ENCODE data around the gene MOK. TPM values are rescaled to one million over a fixed set of nuclear protein-coding genes. Genes with fewer than 3 reads are reported as not detected.
"Not testable (repeated sequence)": the region's sequence is repeated elsewhere in the genome, so short reads cannot be mapped to it uniquely, and the experiment has no call there.

MOK gene
- total RNA-seq, 1 donor from 2014 or later = 24.5 TPM

DNA sequence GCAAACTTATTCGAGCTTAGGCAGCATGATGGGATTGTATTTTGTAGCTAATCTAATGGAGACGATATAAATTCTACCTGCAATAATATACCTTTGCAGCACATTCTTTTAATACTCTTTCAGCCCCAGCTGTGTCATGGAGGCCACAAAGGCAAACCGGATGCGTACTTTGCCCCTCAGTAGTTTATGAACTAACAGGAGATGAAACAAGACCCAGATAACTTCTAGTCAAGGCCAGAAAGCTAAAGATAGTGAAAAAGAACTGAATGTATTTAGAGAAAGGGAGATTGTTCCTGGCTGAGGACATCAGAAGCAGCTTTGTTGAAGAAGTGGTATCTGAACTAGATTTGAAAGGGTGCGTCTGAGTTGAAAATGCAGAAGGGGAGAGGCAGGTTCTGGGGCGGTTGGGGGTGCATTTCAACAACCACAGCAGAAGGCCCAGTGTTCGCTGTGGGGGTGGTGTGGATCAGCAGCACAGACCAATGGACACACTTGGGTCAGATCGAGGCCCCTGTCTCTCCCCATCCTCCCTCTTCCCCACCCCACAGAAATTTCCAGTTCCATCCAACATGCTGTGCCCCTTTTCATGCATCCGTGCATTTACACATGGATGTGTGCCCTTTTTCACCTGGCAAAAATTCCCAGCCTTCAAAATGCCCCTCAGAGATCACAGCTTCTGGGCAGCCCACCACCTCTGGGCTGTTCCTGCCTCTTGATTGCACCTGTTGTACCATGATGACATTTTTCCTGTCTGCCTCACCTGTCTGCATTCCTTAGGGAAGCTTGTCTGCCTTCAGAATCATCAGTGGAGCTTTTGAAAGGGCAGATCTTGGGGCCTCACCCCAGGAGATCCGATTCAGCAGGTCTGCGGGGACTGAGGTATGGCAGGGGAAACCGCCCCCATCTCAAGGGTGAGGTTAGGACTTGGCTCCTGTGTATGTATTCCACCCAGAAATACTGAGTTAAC, 16.8 kb upstream of the MOK start:
- no peak for DNase-seq (ENCODE audit: low read depth)

DNA sequence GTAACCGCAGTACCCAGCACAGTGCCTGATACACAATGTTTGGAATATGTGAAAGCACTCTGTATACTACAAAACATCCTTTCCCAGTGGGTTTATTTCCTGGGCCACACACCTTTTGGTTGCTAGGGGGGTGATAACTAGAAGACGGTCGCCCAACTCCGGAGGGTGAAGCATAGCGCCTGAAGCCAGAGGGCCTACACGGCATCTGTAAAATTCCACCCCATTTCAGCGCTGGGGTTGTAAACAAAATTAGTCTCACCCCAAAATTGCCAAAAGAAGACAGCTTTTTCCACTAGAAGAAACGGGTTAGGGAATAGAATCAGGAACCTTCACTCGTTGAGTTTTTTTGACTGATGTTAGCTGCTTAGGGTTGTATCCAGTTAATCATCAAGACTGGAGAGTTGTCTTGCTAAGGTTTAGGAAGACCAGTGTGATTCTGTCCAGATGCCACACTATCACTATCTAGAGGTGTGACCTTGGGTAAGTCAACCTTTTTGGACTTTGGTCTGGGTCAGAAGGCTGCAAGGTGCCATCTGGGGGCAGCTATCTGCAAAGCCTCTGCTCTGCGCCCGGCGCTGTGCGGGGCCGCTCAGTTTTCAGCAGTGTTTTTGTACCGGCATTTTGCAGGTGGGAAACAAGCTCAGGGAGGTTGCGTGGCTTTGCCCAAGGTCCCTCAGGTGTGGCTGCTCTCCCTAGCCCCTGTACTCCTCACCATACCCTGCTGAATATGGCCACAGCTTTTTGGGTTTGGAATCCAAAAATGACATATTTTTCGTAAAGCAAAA, 15.9 kb upstream of the MOK start:
- DNase-seq (ENCODE audit: low read depth) = no peak

DNA sequence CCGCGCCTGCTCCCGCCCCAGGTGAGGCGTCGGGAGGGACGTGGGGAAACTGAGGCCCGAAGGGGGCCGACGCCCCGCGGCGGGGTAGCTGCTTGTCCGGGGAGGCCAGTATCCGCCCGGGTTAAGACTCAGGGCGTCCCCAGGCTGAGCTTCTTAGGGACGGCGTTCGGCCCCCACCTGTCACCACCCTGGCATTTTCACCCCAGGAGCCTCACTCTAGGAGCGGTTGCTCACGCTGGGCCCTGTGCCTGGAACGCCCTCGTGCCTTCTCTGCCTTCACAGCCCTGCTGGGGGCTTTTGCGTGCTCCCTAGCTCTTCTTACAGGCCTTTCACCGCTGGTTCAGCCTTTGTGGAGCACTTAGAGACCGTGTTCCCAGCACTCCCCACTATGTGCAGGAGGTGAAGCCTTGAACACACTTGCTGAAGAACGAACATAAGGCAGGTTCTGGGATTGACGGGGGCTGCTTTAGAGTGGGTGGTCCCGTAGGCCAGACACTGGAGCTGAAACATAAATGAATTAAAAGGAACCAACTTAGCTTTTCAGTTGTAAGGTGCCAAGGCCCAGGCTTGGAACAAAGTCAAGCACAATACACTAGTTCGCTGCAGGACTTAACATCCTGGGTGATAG, 15.2 kb upstream of the MOK start:
- DNase-seq (ENCODE audit: low read depth) = peak; percentile 59

DNA sequence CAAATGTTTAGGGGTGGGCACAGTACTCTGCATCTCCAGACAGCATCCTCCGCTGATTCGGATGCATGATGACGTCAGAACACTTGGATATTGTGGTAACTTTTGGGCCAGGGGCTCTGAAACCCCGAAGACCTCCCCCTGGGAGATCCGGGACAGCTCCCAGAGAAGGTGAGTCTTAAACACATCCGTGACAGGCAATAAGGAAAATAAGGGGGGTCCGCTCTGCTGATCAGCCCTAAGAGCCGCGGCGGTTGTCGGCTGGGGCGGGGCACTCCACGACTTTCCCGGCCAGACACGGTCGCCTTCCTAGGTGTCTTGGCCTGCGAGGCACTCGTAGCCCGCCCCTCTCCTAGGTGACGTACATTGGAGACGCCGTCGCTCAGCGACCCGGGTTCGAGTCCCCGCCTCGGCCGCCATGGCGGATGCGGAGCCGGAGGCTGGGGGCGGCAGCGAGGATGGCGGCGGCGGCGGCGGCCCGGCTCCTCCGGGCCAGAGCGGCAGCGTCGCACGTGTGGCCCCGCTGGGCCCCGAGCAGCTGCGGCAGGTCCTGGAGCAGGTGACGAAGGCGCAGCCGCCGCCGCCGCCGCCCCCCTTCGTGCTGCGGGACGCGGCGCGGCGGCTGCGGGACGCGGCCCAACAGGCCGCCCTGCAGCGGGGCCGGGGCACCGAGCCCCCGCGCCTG, 14.5 kb upstream of the MOK start, which contains the start of gene ZNF839:
Gene ZNF839, plus strand, starts transcription at position 396 of the 682 bp plus-strand sequence. Its CDS starts 20 bp downstream, at position 416.
- DNase-seq (ENCODE audit: low read depth) = peak; percentile 92

DNA sequence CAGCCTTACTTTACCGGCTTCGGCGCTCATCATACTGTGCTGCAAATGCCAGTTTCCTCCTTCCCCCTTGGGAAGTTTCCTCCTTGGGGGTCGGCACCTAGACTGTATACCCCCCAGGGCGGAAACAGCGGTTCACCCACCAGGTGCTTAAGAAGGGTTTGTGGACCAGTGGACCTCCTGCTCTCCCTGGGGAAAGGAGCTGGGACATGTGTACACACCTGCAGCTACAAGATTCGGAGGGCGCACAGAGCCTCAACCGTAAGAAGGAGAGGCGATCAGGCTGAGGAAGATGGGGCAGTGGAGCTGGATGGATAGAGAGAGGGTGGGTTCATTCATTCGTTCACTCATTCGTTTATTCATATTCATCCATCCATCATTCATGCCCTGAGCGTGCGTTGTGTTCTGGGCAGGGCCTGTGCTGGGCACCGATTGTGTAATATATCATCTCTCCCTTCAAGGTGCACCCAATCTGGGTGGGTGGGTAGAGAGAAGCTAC, 13.9 kb upstream of the MOK start:
- no peak for DNase-seq (ENCODE audit: low read depth)

DNA sequence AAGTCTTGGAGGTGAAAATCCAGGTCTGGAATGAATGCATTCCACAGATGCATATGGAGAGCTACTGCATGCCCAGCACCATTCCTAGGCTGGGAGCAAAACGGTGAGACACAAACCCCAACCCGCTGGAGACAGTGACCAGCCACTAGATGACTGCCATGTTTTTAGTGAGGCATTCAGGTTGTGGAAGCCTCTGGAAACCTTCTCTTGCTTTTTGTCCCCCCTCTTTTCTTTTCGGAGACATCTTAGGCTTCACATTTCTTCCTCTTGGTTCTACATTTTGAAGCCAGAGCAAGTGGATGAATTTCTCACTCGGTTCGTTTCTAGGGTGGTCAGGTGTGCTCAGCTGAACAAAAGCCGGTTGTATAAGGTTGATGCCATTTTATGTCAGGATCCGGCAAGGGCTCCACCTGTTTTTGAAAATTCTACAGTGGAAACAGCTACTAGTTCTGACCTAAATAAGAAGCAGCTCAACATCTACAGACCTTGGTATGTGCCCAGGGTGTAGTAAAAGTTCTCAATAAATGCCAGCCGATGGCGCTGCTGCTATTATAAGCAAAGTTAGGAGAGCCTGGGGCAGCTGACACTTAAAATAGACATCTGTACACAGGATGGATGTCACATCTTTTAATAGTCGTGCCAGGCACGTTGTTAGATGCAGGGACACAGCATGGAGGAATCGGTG, 12.7 kb upstream of the MOK start:
- DNase-seq (ENCODE audit: low read depth) = peak; percentile 90

DNA sequence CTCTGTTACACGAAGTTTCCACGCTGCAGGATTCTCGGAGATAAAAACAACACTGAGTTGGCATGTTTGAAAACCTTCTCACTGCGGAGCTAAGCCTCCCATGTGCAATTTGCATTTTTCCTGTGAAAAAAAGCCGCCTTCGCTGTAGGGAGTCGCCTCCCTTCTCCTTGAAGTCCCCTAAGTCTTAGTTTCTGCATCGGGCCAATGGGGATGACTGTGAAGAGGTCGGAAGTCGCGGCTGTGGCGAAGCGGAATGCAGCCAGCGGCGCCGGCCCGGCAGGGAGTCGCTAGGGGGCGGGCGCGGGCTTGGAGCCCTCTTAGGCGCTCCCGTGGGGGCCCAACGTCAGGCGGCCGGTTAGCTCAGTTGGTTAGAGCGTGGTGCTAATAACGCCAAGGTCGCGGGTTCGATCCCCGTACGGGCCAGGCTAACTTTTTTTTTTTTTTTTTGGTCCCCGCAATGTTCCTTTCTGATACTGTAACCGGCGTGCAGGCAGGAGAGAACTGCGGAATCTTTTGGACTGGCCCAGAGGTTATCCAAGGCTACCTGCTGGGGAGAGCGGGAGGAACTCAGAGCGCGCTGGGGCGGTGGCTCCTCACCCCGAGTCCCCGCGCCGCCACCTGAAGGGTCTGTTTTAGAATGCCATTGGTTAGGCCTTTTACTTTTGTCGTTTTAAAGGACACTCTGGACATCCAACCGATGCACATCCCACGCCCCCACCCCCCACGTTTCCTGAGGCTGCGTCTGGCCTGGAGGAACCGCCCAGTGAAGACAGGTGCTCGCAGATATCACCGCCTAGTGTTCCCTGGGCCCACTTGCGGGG, 12.0 kb upstream of the MOK start:
- DNase-seq (ENCODE audit: low read depth) = peak; percentile 90

DNA sequence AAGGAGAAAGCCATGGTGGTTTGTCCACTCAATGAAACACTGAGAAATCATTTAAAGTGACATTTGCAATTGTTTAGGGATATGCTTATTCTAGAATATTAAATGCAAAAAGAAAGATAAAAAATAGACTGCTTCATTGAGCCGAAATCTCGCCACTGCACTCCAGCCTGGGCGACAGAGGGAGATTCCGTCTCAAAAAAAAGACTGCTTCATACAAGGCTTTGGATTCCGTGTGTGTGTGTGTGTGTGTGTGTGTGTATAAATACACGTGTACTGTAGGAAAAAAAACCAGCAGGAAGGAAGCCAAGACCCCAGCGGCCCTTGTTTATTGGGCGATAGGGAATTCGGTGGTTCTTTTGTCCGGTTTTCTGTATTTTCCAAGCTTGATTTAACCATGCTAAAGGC, 11.4 kb upstream of the MOK start:
- DNase-seq (ENCODE audit: low read depth) = peak; percentile 67

DNA sequence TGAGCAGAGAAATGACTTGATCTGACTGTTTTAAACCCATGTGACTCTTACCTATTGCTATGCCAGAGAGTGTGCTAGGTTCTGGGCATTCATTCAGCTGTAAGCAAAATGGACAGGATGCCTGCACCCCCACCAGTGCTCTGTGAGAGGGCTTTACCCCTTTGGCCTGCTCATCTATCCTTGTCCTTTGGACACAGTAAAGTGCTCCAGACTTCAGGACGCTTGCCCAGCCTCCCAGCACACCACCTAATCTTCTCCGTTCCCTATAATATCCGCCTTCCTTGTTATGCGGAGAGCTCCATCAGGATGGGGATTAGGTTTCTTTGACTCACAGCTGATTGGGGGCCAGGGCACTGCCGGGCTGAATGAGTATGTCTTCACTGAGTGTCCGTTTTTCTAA, 10.2 kb upstream of the MOK start:
- DNase-seq (ENCODE audit: low read depth) = no peak

DNA sequence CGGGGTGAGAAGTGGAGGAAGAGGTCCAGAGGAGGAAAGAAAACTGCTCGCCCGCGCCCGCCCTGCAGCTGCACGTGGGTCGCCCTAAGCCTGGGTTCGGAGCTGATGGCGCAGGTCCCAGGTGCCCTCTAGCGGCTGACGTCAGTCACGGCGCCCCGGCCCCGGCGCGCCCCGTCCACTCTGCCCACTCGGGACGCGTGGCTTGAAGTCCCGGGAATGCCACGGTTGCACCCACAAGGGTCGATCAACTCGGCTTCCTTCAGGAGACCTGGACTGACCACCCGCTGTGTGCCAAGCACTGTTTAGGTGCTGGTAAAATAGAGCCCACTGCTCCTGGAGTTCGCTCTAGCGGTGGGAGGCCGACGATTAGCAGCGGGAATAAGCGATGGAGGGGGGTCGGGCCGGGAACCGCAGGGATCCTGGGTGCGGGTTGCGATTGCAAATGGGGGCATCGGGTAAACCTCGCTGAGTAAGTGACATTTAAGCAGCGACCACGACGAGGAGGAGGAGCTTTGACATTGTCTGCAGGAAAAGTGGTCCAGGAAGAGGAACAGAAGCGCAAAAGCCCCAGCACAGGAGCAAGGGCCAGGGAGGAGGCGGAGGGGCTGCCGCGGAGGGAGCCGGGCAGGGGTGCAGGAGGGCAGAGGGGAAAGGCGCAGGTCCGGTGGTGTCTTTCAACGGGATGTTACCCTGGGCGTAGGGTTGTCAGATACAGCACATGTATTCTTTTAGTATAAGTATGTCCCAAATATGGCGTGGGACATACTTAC, 9.5 kb upstream of the MOK start:
- peak; percentile 79 for DNase-seq (ENCODE audit: low read depth)

DNA sequence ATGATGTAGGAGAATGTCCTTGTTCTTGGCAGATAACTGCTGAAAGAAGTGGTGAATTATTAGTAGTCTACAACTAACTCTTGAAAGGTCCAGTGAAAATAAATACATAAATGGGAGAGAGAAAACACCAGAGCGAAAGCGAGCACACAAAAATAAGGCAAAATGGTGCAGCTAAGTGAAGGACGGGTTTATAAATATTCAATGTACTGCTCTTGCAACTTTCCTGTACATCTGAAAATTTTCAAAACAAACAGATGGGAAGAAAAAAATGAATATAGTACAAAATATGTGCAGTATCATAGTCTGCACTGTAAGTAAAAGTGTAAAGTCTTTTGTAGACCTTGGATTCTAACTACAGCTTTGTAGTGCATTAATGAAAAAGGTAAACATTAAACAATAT, 1.3 kb downstream of the MOK start:
- no peak for DNase-seq (ENCODE audit: low read depth)

DNA sequence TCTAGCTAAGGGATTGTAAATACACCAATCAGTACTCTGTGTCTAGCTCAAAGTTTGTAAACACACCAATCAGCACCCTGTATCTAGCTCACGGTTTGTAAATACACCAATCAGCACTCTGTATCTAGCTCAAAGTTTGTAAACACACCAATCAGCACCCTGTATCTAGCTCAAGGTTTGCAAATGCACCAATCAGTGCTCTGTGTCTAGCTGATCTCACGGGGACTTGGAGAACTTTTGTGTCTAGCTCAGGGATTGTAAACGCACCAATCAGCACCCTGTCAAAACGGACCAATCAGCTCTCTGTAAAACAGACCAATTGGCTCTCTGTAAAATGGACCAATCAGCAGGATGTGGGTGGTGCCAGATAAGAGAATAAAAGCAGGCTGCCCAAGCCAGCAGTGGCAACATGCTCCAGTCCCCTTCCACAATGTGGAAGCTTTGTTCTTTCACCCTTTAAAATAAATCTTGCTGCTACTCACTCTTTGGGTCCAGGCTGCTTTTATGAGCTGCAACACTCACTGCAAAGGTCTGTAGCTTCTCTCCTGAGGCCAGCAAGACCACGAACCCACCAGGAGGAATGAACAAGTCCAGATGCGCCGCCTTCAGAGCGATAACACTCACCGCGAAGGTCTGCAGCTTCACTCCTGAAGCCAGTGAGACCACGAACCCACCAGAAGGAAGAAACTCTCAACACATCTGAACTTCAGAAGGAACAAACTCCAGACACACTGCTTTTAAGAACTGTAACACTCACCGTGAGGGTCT, 6.5 kb downstream of the MOK start:
- not testable (repeated sequence) for DNase-seq (ENCODE audit: low read depth)

DNA sequence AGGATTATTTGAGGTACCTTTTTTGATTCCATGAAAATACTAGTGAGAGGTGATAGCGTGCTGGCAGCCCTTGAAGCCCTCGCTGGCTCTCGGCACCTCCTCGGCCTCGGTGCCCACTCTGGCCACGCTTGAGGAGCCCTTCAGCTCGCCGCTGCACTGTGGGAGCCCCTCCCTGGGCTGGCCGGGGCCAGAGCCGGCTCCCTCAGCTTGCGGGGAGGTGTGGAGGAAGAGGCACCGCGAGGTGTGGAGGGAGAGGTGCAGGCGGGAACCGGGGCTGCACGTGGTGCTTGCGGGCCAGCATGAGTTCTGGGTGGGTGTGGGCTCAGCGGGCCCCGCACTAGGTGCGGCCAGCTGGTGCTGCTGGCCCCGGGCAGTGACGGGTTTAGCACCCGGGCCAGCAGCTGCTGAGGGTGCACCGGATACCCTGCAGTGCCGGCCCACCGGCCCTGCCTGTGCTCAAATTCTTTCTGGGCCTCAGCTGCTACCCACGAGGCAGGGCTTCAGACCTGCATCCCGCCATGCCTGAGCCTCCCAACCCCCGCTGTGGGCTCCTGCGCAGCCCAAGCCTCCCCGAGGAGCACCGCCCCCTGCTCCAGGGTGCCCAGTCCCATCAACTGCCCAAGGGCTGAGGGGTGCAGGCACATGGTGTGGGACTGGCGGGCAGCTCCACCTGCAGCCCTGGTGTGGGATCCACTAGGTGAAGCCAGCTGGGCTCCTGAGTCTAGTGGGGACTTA, 7.4 kb downstream of the MOK start:
- no peak for DNase-seq (ENCODE audit: low read depth)

DNA sequence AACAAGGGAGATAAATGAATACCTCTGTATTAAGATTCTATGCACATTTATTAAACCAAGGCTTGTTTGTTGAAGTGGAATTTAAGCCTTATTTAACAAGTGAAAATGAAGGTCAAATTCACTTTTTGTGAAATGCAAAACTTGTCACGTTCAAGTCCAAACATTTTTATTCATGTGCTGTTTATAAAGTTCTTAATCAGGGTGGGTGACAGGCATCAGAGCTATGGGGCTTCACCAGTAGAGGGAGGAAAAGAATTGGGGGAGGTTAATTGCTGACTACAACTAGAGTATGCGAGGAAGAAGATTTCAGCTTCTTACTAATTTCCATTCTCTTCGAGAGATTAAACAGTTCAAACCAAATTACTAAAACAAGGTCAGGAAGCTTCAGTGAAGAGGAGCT, 9.7 kb downstream of the MOK start:
- peak; percentile 37 for DNase-seq (ENCODE audit: low read depth)

DNA sequence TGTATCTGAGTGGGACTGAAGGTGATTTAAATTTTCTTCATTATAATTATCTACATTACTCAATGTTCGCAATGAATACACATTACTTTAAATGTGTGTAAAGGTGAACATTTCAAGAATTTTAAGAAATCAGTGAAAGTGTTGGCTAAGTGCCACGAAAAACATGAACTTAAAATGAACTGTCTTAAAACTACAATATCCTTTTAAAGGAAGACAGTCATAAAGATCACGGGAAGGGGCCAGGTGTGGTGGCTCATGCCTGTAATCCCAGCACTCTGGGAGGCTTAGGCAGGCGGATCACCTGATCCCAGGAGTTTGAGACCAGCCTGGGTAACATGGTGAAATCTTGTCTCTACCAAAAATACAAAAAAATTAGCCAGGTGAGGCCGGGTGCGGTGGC, 11.2 kb downstream of the MOK start:
- DNase-seq (ENCODE audit: low read depth) = no peak

DNA sequence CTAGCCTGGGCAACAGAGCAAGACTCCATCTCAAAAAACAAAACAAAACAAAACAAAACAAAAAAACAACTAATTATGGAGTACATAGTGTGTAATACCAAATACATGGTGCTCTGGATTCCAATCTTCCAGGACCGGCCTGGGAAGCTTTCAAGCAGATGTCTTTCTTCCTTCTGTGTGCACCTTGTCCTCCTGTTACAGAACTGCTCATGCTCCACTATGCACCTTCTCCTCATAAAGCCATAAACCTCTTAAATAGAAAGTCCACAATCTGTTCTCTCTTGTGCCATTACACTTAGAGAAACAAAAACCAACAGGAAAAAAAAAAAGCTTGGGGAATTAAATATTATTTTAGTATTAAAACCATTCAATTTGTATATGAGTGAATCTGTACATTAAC, 12.5 kb downstream of the MOK start:
- no peak for DNase-seq (ENCODE audit: low read depth)

DNA sequence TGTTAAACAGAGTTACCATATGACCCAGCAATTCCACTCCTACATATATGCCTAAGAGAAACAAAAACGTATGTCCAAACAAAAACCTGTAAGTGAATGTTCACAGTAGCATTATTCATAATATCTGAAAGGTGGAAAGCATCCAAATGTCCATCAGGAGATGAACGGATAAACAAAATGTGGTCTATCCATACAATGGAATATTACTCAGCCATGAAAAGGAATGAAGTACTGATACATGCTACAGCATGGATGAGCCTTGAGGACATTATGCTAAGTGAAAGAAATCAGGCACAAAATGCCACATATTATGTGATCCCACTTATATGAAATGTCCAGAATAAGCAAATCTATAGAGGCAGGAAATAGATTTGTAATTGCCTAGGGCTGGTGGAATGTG, 16.8 kb downstream of the MOK start:
- DNase-seq (ENCODE audit: low read depth) = no peak

Data from myocyte (in vitro differentiated cells).